HepG2 (cell line): ENCODE results near the gene NISCH. TPM values are rescaled to one million over a fixed set of nuclear protein-coding genes. Genes with fewer than 3 reads are reported as not detected.

Experiments
- ASH2L ChIP-seq: fragments of 300-600, 200-600 bp; sonication (generic); IDR thresholded peaks from 2 replicates; pipeline ENCODE4 v1.7.0; 2017; ENCODE audit warnings: low read depth, mild to moderate bottlenecking, moderate library complexity, mixed read lengths, low read length; ENCODE audit not compliant: insufficient read length
- ELF3 ChIP-seq: IDR thresholded peaks from 2 replicates; pipeline ENCODE4 v1.6.1; 2016; ENCODE audit warnings: missing genetic modification reagents, missing compliant biosample characterization
- JUND ChIP-seq: sonication (generic); formaldehyde crosslinking; IDR thresholded peaks from 2 replicates; pipeline ENCODE4 v1.8.0; 2022; ENCODE audit warnings: mild to moderate bottlenecking, missing genetic modification reagents
- RBM39 ChIP-seq: fragments of 200-400 bp; formaldehyde crosslinking; IDR thresholded peaks from one replicate; pipeline ENCODE4 v1.6.1; 2018; ENCODE audit warnings: antibody characterized with exemption, mild to moderate bottlenecking, low read depth, low read length; ENCODE audit not compliant: poor library complexity, severe bottlenecking
- TBX2 ChIP-seq: sonication (generic); formaldehyde crosslinking; IDR thresholded peaks from 2 replicates; pipeline ENCODE4 v1.5.0; 2020; ENCODE audit warnings: missing genetic modification reagents, mild to moderate bottlenecking, borderline replicate concordance
- TEAD2 ChIP-seq: sonication (generic); formaldehyde crosslinking; IDR thresholded peaks from 2 replicates; pipeline ENCODE4 v1.9.0; 2021; ENCODE audit warnings: missing genetic modification reagents
- ZNF619 ChIP-seq: sonication (generic); formaldehyde crosslinking; IDR thresholded peaks from 2 replicates; pipeline ENCODE4 v1.4.0; 2020; ENCODE audit warnings: mild to moderate bottlenecking, missing genetic modification reagents
- ZNF737 ChIP-seq: sonication (generic); formaldehyde crosslinking; IDR thresholded peaks from 2 replicates; pipeline ENCODE4 v1.5.0; 2020; ENCODE audit warnings: missing genetic modification reagents, mild to moderate bottlenecking, borderline replicate concordance
- polyA plus RNA-seq, 8 experiments: library from polyadenylated mRNA; depleted of rRNA in 3 of 8; stranded (reverse) in 7 of 8; unstranded in 1 of 8; fragments of >200 nt; fragmentation: Illumina TruSeq in 4 of 8; extraction: Trizol in 4 of 8; gene quantifications; 2 replicates each; pipeline versions ENCODE4 v1.2.1 to v1.2.3, GENCODE V29; 2011 to 2016; ENCODE audit warnings: low read depth in 4 of 8, missing spikeins in 1 of 8, mixed read lengths in 1 of 8; ENCODE audit not compliant: insufficient read depth in 1 of 8
- total RNA-seq, 5 experiments: library from RNA; depleted of rRNA; stranded (reverse); fragments of >200 nt; fragmentation: Illumina TruSeq; extraction: Trizol; gene quantifications; 2 replicates each; pipeline ENCODE4 v1.2.3, GENCODE V29; 2016; ENCODE audit warnings: low read depth in 1 of 5
- TF ChIP-seq, protein P1 (sequence below): sonication (generic); formaldehyde crosslinking; conservative IDR thresholded peaks from 2 replicates; pipeline ENCODE4 v1.4.0; 2020; ENCODE audit warnings: mild to moderate bottlenecking, missing genetic modification reagents, moderate library complexity
- TF ChIP-seq, protein P2 (sequence below): sonication (generic); formaldehyde crosslinking; IDR thresholded peaks from 2 replicates; pipeline ENCODE4 v1.4.0; 2020; ENCODE audit warnings: mild to moderate bottlenecking, missing genetic modification reagents, borderline replicate concordance
- TF ChIP-seq, protein P3 (sequence below): sonication (generic); formaldehyde crosslinking; IDR thresholded peaks from 2 replicates; pipeline ENCODE4 v1.9.0; 2021; ENCODE audit warnings: missing genetic modification reagents, borderline replicate concordance

The NISCH gene
- total and polyA plus RNA-seq, 2 of the 13 experiments (the other 11 are each of a cell fraction or from before 2014, with no cell fraction given), result 27.0 to 47.6 TPM

DNA sequence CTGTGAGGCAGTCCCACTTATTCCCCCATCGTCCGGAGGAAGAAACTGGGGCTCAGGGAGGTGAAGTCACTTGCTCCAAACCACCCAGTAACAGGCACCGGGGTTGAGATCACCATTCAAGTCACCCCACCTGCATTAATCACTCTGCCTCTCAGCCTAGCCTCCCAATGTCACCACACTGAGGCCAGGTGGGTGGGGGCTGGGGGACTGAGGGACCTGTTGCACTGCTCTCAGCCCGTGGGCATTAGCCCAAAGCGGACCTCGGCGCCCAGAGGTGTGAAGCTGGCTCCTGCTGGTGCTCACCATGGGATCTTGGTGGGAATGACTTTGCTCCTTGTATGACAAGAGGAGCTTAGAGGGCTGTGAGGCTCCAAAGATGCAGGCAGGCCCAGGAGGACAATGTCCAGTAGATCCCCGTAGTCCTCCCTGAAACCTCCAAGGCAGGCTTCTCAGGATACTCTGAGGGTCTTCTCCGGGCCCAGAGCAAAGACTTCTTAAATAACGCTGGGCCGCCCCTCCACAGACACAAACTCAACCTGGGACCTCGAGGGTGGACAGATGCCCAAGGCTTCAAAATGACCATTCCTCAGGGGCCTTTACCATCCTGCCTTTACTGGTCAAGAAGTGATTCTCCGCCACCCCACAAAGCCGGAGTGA lies 76.6 kb downstream of the NISCH start (continued):
- TF ChIP-seq, protein P1, sequence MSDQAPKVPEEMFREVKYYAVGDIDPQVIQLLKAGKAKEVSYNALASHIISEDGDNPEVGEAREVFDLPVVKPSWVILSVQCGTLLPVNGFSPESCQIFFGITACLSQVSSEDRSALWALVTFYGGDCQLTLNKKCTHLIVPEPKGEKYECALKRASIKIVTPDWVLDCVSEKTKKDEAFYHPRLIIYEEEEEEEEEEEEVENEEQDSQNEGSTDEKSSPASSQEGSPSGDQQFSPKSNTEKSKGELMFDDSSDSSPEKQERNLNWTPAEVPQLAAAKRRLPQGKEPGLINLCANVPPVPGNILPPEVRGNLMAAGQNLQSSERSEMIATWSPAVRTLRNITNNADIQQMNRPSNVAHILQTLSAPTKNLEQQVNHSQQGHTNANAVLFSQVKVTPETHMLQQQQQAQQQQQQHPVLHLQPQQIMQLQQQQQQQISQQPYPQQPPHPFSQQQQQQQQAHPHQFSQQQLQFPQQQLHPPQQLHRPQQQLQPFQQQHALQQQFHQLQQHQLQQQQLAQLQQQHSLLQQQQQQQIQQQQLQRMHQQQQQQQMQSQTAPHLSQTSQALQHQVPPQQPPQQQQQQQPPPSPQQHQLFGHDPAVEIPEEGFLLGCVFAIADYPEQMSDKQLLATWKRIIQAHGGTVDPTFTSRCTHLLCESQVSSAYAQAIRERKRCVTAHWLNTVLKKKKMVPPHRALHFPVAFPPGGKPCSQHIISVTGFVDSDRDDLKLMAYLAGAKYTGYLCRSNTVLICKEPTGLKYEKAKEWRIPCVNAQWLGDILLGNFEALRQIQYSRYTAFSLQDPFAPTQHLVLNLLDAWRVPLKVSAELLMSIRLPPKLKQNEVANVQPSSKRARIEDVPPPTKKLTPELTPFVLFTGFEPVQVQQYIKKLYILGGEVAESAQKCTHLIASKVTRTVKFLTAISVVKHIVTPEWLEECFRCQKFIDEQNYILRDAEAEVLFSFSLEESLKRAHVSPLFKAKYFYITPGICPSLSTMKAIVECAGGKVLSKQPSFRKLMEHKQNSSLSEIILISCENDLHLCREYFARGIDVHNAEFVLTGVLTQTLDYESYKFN, result no peak
- no peak for TF ChIP-seq TBX2
- TF ChIP-seq RBM39, result peak; percentile 7
- no peak for TF ChIP-seq ZNF619 (CRISPR knock-in tag)
- TF ChIP-seq ASH2L, result peak; percentile 17
- TF ChIP-seq TEAD2 (CRISPR knock-in tag), result no peak
- TF ChIP-seq, protein P2, sequence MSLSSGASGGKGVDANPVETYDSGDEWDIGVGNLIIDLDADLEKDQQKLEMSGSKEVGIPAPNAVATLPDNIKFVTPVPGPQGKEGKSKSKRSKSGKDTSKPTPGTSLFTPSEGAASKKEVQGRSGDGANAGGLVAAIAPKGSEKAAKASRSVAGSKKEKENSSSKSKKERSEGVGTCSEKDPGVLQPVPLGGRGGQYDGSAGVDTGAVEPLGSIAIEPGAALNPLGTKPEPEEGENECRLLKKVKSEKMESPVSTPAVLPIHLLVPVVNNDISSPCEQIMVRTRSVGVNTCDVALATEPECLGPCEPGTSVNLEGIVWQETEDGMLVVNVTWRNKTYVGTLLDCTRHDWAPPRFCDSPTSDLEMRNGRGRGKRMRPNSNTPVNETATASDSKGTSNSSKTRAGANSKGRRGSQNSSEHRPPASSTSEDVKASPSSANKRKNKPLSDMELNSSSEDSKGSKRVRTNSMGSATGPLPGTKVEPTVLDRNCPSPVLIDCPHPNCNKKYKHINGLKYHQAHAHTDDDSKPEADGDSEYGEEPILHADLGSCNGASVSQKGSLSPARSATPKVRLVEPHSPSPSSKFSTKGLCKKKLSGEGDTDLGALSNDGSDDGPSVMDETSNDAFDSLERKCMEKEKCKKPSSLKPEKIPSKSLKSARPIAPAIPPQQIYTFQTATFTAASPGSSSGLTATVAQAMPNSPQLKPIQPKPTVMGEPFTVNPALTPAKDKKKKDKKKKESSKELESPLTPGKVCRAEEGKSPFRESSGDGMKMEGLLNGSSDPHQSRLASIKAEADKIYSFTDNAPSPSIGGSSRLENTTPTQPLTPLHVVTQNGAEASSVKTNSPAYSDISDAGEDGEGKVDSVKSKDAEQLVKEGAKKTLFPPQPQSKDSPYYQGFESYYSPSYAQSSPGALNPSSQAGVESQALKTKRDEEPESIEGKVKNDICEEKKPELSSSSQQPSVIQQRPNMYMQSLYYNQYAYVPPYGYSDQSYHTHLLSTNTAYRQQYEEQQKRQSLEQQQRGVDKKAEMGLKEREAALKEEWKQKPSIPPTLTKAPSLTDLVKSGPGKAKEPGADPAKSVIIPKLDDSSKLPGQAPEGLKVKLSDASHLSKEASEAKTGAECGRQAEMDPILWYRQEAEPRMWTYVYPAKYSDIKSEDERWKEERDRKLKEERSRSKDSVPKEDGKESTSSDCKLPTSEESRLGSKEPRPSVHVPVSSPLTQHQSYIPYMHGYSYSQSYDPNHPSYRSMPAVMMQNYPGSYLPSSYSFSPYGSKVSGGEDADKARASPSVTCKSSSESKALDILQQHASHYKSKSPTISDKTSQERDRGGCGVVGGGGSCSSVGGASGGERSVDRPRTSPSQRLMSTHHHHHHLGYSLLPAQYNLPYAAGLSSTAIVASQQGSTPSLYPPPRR (CRISPR knock-in tag), result 0 out of 2 replicates have a peak, but pooled peaks have one; percentile 23
- no peak for TF ChIP-seq ZNF737
- TF ChIP-seq, protein P3, sequence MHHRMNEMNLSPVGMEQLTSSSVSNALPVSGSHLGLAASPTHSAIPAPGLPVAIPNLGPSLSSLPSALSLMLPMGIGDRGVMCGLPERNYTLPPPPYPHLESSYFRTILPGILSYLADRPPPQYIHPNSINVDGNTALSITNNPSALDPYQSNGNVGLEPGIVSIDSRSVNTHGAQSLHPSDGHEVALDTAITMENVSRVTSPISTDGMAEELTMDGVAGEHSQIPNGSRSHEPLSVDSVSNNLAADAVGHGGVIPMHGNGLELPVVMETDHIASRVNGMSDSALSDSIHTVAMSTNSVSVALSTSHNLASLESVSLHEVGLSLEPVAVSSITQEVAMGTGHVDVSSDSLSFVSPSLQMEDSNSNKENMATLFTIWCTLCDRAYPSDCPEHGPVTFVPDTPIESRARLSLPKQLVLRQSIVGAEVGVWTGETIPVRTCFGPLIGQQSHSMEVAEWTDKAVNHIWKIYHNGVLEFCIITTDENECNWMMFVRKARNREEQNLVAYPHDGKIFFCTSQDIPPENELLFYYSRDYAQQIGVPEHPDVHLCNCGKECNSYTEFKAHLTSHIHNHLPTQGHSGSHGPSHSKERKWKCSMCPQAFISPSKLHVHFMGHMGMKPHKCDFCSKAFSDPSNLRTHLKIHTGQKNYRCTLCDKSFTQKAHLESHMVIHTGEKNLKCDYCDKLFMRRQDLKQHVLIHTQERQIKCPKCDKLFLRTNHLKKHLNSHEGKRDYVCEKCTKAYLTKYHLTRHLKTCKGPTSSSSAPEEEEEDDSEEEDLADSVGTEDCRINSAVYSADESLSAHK (CRISPR knock-in tag), result no peak
- 0 out of 2 replicates have a peak, but pooled peaks have one; percentile 15 for TF ChIP-seq JUND (CRISPR knock-in tag)
- no peak for TF ChIP-seq ELF3
